K562 (cell line): Measurements from ENCODE around the gene LDLRAD3. TPM values are rescaled to one million over a fixed set of nuclear protein-coding genes. Genes with fewer than 3 reads are reported as not detected.

ENCODE experiments used
- BACH1 ChIP-seq: fragments of 200-800 bp; sonication (Bioruptor generic); IDR thresholded peaks from 2 replicates; pipeline ENCODE4 v1.6.1; 2016; ENCODE audit warnings: missing genetic modification characterization, missing compliant biosample characterization
- BCOR ChIP-seq: fragments of 450-650 bp; IDR thresholded peaks from 2 replicates; pipeline ENCODE4 v1.6.1; 2016
- ILK ChIP-seq: fragments of 450-650 bp; IDR thresholded peaks from 2 replicates; pipeline ENCODE4 v1.6.1; 2016; ENCODE audit warnings: missing genetic modification characterization, low read depth, mild to moderate bottlenecking, missing compliant biosample characterization, moderate library complexity, borderline replicate concordance
- L3MBTL2 ChIP-seq: fragments of 450-650 bp; IDR thresholded peaks from 2 replicates; pipeline ENCODE4 v1.6.1; 2016; ENCODE audit warnings: mild to moderate bottlenecking, moderate library complexity
- NBN ChIP-seq: fragments of 450-650 bp; IDR thresholded peaks from 2 replicates; pipeline ENCODE4 v1.6.1; 2016; ENCODE audit warnings: low read depth, mild to moderate bottlenecking
- PRPF4 ChIP-seq: fragments of 200-400 bp; formaldehyde crosslinking; IDR thresholded peaks from one replicate; pipeline ENCODE4 v1.6.1; 2017; ENCODE audit warnings: low read length, low read depth, mild to moderate bottlenecking; ENCODE audit not compliant: insufficient read depth, poor library complexity, severe bottlenecking
- RAD21 ChIP-seq, 2 experiments: fragments of 250-450 bp in 1 of 2; fragments of 450-650 bp in 1 of 2; sonication (Bioruptor Pico) in 1 of 2; formaldehyde crosslinking in 1 of 2; IDR thresholded peaks in 1 of 2; conservative IDR thresholded peaks in 1 of 2; 2 replicates each; pipeline versions ENCODE4 v1.4.0 to v1.8.0; 2020 to 2022; ENCODE audit warnings: mild to moderate bottlenecking in 2 of 2, moderate library complexity in 1 of 2
- RBFOX2 ChIP-seq: fragments of 200-400 bp; formaldehyde crosslinking; IDR thresholded peaks from 2 replicates; pipeline ENCODE4 v1.6.1; 2017; ENCODE audit warnings: low read depth, mild to moderate bottlenecking, low read length, moderate library complexity
- RBM34 ChIP-seq: fragments of 200-400 bp; formaldehyde crosslinking; IDR thresholded peaks from 2 replicates; pipeline ENCODE4 v1.6.1; 2018; ENCODE audit warnings: low read length, borderline replicate concordance; ENCODE audit not compliant: insufficient read depth
- U2AF1 ChIP-seq: fragments of 200-400 bp; formaldehyde crosslinking; optimal IDR thresholded peaks from 2 replicates; pipeline ENCODE3; 2017; ENCODE audit warnings: mild to moderate bottlenecking, low read depth, low read length, moderate library complexity
- ZNF311 ChIP-seq: fragments of 250-450 bp; sonication (Bioruptor Pico); IDR thresholded peaks from 2 replicates; pipeline ENCODE4 v1.4.0; 2020; ENCODE audit warnings: mild to moderate bottlenecking, moderate library complexity
- polyA plus RNA-seq, 8 experiments: library from polyadenylated mRNA; depleted of rRNA in 4 of 8; stranded (reverse) in 5 of 8; unstranded in 3 of 8; fragments of >200 nt; fragmentation: Nextera tagmentation in 2 of 8; fragmentation: Illumina TruSeq in 1 of 8; extraction: Ambion mirVana in 2 of 8; extraction: Trizol in 1 of 8; gene quantifications; 2 replicates each; pipeline versions ENCODE4 v1.2.1 to v1.2.3, GENCODE V29; 2011 to 2014; ENCODE audit warnings: inconsistent platforms in 1 of 8, missing spikeins in 1 of 8
- total RNA-seq, 7 experiments: library from RNA; depleted of rRNA in 6 of 7; stranded (reverse); fragments of >200 nt in 6 of 7; fragmentation: Illumina TruSeq in 2 of 7; extraction: Trizol in 2 of 7; gene quantifications; 2 replicates each; pipeline versions ENCODE4 v1.2.1 to v1.2.3, GENCODE V29; 2011 to 2021; ENCODE audit warnings: low replicate concordance in 1 of 7
- TF ChIP-seq, protein P1 (sequence below), 2 experiments: fragments of 200-800 bp in 1 of 2; sonication (Bioruptor generic) in 1 of 2; sonication (generic) in 1 of 2; formaldehyde crosslinking in 1 of 2; IDR thresholded peaks in 1 of 2; conservative IDR thresholded peaks in 1 of 2; 2 replicates each; pipeline versions ENCODE4 v1.5.0 to v1.6.1; 2016 to 2020; ENCODE audit warnings: missing compliant biosample characterization in 1 of 2, missing genetic modification characterization in 1 of 2, missing genetic modification reagents in 1 of 2
- TF ChIP-seq, protein P2 (sequence below): fragments of 250-450 bp; sonication (Bioruptor Pico); IDR thresholded peaks from 2 replicates; pipeline ENCODE4 v1.5.0; 2021; ENCODE audit warnings: mild to moderate bottlenecking, moderate library complexity
- TF ChIP-seq, protein P3 (sequence below): fragments of 250-450 bp; sonication (Bioruptor Pico); IDR thresholded peaks from 2 replicates; pipeline ENCODE4 v1.5.0; 2022; ENCODE audit warnings: mild to moderate bottlenecking
- TF ChIP-seq, protein P4 (sequence below): sonication (generic); IDR thresholded peaks from 2 replicates; pipeline ENCODE4 v1.6.1; 2016
- TF ChIP-seq, protein P5 (sequence below): fragments of 450-650 bp; formaldehyde crosslinking; IDR thresholded peaks from 2 replicates; pipeline ENCODE4 v1.4.0; 2020; ENCODE audit warnings: mild to moderate bottlenecking, moderate library complexity

LDLRAD3 gene
- total and polyA plus RNA-seq, 9 of the 15 experiments (the other 6 are each of a cell fraction or from before 2014, with no cell fraction given) = 0.73 to 7.2 (median 3.5) TPM

DNA sequence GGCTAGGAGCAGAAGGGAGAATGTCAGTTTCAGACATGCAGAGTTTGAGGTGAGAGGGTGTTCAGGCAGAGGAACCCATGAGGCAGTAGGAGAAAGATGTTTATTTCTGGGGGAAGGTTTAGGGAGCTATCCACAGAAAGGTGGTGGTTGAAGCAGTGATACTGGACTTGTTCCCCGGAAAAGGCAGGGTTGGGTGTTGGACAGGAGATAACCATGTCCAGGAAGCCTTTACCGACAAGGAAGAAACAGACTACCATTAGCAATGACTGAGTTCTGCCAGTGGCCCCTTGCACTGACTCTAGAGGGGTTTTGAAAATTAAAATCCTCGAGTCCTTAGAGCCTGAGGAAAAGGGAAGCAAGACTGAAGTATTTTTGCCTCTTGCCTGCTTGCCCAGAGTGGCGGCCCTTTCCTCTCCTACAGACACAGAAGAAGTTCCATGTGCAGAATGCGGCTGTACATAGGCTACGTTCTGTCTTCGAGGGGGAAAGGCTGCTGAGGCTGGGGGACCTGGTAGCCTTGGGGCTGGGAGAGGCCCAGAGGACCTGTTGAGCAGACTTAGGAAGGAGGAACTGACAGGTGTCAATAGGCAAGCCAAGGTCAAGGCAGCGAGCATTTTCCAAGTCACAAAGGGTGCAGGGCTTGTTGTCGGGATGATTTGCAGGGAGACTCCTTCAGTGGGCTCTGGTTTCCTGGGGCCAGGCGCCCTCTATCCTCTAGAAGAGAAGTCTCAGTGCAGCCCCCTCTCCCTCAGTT, 146.7 kb downstream of the LDLRAD3 start (continued):
- TF ChIP-seq RBM34 = no peak
- 0 out of 2 replicates have a peak, but pooled peaks have one; percentile 20 for TF ChIP-seq ZNF311 (CRISPR knock-in tag)
- no peak for TF ChIP-seq RAD21 (CRISPR knock-in tag; conservative IDR thresholded peaks at IDR 0.05 in 1 of 2, IDR thresholded peaks at IDR 0.05 in 1 of 2)
- TF ChIP-seq, protein P1, sequence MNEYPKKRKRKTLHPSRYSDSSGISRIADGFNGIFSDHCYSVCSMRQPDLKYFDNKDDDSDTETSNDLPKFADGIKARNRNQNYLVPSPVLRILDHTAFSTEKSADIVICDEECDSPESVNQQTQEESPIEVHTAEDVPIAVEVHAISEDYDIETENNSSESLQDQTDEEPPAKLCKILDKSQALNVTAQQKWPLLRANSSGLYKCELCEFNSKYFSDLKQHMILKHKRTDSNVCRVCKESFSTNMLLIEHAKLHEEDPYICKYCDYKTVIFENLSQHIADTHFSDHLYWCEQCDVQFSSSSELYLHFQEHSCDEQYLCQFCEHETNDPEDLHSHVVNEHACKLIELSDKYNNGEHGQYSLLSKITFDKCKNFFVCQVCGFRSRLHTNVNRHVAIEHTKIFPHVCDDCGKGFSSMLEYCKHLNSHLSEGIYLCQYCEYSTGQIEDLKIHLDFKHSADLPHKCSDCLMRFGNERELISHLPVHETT (CRISPR knock-in tag; conservative IDR thresholded peaks at IDR 0.05 in 1 of 2, IDR thresholded peaks at IDR 0.05 in 1 of 2) = no peak
- no peak for TF ChIP-seq PRPF4
- TF ChIP-seq NBN = no peak
- 0 out of 2 replicates have a peak, but pooled peaks have one; percentile 25 for TF ChIP-seq RBFOX2
- TF ChIP-seq U2AF1 = no peak
- TF ChIP-seq ILK = 0 out of 2 replicates have a peak, but pooled peaks have one; percentile 20
- TF ChIP-seq, protein P2, sequence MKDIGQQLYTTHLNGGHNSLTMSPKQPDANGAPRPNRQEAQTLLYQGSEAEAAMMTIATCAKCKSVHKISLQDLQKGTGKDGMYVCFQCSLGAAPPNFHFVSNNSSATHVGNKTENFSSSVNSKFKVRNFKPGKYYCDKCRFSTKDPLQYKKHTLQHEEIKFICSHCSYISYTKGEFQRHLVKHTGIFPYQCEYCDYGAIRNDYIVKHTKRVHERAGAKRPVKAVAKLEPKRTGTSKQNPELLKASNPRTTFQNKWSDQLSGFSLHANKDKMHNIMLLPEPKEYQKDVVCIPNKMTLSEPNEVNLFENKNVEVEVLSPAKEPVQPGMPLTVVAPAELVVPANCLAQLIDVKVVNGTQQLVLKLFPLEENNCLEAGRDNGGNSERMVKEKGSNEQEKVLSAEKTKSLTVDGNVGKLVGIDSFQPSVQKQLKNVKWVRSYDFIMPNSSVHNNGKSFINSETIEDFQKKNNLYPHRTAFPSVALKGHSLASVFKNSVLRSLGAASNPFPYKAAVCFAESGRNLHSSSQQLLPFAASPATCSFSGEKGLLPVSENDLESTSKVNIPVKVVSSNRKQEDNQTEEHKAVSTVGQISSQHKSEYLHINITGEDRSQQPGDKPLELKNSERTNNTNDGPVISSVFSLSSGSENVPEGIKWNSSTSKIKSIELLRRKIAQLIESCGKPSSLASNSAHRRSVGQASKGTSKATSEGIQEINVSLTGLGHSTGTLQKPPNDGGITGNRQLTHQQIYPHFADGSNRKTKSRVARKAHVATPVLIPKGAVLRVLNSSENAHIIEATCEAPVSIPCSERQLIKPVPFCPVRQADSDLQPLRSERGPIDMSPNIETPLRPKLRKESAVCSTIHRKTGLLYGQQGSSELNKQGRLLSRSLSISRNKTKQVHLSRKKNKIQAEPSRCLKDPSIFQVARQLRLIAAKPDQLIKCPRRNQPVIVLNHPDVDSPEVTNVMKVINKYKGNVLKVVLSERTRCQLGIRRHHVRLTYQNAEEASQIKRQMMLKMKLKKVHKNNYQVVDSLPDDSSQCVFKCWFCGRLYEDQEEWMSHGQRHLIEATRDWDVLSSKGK (CRISPR knock-in tag) = no peak
- TF ChIP-seq BCOR = no peak
- TF ChIP-seq, protein P3, sequence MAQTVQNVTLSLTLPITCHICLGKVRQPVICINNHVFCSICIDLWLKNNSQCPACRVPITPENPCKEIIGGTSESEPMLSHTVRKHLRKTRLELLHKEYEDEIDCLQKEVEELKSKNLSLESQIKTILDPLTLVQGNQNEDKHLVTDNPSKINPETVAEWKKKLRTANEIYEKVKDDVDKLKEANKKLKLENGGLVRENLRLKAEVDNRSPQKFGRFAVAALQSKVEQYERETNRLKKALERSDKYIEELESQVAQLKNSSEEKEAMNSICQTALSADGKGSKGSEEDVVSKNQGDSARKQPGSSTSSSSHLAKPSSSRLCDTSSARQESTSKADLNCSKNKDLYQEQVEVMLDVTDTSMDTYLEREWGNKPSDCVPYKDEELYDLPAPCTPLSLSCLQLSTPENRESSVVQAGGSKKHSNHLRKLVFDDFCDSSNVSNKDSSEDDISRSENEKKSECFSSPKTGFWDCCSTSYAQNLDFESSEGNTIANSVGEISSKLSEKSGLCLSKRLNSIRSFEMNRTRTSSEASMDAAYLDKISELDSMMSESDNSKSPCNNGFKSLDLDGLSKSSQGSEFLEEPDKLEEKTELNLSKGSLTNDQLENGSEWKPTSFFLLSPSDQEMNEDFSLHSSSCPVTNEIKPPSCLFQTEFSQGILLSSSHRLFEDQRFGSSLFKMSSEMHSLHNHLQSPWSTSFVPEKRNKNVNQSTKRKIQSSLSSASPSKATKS (CRISPR knock-in tag) = no peak
- TF ChIP-seq, protein P4, sequence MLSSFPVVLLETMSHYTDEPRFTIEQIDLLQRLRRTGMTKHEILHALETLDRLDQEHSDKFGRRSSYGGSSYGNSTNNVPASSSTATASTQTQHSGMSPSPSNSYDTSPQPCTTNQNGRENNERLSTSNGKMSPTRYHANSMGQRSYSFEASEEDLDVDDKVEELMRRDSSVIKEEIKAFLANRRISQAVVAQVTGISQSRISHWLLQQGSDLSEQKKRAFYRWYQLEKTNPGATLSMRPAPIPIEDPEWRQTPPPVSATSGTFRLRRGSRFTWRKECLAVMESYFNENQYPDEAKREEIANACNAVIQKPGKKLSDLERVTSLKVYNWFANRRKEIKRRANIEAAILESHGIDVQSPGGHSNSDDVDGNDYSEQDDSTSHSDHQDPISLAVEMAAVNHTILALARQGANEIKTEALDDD = peak; percentile 57; the same call in 1 of the 2 replicates
- TF ChIP-seq BACH1 = 0 out of 2 replicates have a peak, but pooled peaks have one; percentile 23
- TF ChIP-seq, protein P5, sequence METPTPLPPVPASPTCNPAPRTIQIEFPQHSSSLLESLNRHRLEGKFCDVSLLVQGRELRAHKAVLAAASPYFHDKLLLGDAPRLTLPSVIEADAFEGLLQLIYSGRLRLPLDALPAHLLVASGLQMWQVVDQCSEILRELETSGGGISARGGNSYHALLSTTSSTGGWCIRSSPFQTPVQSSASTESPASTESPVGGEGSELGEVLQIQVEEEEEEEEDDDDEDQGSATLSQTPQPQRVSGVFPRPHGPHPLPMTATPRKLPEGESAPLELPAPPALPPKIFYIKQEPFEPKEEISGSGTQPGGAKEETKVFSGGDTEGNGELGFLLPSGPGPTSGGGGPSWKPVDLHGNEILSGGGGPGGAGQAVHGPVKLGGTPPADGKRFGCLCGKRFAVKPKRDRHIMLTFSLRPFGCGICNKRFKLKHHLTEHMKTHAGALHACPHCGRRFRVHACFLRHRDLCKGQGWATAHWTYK (CRISPR knock-in tag) = 0 out of 2 replicates have a peak, but pooled peaks have one; percentile 14
- peak; percentile 23; the same call in 1 of the 2 replicates for TF ChIP-seq L3MBTL2
